Left forelimb (tissue), 1 donor: Measurements from ENCODE around the gene SH3BP5.

ENCODE experiments used
- DNase-seq: peaks from one replicate; pipeline ENCODE4 v3.0.0-alpha.2; 2018; ENCODE audit warnings: low spot score

The SH3BP5 gene

DNA sequence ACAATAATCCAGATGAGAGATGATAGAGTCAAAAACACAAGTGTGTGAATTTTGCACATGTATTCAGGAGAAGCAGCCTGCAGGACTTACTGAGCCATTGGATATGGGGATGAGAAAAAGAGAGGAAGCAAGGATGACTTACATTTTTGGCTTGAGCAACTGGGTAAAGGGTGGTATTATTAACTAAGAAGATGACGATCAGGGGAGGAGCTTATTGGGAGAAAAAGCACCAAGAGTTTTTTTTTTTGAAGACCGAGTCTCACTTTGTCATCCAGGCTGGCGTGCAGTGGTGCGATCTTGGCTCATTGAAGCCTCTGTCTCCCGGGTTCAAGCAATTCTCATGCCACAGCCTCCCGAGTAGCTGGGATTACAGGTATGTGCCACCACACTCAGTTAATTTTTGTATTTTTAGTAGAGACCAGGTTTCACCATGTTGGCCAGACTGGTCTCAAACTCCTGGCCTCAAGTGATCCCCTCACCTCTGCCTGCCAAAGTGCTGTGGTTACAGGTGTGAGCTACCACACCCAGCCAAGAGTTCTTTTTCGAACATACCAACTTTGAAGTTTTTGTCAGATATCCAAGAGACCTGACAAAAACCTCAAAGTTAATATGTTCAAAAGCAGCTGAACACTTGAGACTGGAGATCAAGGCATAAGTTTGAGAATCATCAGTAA is 14.8 kb upstream of the SH3BP5 start:
- DNase-seq: no peak

DNA sequence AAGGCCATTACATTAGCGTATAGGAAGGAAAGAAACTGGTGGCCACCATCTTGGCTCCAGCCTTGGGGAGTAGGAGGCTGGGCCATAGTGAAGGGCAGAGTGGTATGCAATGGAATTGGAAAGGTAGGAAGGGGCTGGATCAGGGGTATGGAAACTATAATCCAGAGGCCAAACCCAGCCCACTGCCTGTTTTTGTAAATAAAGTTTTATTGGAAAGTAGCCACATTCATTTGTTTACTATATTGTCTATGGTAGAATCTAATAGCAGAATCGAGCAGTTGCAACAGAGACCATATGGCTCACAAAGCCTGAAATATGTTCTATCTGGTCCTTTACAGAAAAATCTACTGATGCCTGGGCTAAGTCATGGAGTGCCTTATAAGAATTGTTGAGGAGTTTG is 14.1 kb upstream of the SH3BP5 start:
- no peak for DNase-seq

GRCh38 chr3:15345608-15346137 is 13.3 kb upstream of the SH3BP5 start:
- DNase-seq: no peak

GRCh38 chr3:15345066-15345607 is 12.8 kb upstream of the SH3BP5 start:
- no peak for DNase-seq

- no peak for DNase-seq
Measured at GRCh38 chr3:15342945-15343344, 10.6 kb upstream of the SH3BP5 start.

- DNase-seq: no peak
Measured at GRCh38 chr3:15342246-15342645, 9.9 kb upstream of the SH3BP5 start.

DNA sequence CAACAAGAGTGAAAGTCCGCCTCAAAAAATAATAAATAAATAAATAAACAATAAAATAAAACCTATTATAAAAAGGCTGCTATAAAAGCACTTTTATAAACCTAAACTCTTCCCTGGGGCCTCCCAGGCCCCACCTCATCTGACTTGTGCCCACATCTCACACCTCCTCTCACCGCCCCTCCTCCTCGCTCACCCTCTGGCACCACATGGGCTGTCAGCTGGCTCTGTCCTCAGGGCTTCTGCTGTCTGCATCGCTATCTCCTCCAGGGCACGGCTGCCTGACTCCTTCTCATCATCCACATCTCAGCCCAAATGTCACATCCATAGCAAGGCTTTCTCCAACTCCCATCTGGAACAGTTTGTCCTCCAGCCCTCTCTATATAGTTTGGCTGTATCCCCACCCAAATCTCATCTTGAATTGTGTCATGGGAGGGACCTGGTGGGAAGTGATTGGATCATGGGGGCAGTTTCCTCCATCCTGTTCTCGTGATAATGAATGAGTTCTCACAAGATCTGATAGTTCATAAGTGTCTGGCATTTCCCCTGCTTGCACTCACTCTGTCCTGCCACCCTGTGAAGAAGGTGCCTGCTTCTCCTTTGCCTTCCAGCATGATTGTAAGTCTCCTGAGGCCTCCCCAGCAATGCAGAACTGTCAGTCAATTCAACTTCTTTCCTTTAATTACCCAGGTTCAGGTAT is 8.8 kb upstream of the SH3BP5 start:
- no peak for DNase-seq

DNA sequence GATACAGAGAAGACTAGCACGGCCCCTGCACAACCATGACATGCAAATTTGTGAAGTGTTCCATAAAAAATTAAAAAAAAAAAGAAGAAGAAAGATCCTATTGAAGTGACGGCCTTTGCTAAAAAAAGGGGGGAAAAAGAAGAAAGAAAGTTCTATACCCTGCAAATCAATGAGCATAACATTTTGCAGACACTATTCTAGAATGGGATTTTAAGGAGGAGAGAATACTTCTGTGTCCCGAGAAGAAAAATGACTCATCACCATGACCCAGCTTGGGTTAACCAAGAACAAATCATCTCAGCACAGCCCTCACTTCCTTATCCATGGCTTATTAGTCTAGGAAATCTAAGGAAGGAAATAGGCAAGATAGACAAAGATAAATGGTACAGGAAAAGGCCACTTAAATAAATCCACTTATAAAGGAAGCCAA is 7.4 kb upstream of the SH3BP5 start:
- no peak for DNase-seq

- DNase-seq: no peak
Measured at GRCh38 chr3:15339001-15339400, 6.6 kb upstream of the SH3BP5 start.

DNA sequence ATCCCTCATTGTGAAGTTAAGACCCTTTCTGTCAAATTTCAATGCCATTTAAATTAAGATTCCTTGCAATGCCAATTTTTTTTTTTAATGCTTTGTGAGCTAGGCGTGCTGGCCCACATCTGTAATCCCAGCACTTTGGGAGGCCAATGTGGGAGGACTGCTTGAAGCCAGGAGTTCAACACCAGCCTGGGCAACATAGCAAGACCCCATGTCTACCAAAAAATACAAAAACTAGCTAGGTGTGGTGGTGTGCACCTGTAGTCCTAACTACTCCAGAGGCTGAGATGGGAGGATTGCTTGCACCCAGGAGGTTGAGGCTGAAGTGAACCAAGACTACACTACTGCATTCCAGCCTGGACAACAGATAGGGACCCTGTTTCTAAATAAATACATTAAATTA is 5.6 kb upstream of the SH3BP5 start:
- no peak for DNase-seq

DNA sequence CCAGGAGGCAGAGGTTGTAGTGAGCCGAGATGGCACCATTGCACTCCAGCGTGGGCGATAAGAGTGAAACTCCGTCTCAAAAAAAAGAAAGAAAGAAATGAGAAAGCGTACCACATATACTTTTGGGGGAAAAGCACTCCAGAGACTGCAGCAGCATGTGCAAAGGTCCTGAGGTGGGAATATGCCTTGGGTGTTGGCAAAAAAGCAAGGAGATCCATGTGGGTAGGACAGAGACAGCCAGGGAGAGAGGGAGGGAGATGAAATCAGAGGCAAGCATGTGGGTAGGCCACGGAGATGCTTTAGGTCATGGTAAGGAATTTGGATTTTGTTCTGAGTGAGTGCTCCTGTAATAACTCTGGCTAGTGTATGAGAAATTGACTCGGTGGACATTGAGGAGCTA is 3.7 kb upstream of the SH3BP5 start:
- no peak for DNase-seq

DNA sequence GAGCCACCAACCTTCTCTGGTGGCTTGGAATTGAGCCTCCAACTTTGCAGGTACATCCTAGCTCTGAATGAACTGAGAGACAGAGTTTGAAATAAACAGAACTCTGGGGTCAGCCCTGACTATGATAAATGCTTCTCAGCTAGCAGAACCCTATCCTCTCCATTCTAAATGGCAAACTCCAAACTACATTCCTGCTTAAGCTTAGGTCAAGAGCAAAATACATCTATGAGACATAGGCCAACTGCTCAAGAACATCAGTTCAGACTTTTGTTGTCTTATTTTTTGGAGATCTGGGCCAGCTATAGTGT is 1.5 kb upstream of the SH3BP5 start:
- no peak for DNase-seq

- no peak for DNase-seq
Measured at GRCh38 chr3:15333099-15333955, 941 bp upstream of the SH3BP5 start.

GRCh38 chr3:15331606-15332404 is 581 bp downstream of the SH3BP5 start:
- DNase-seq: no peak

GRCh38 chr3:15331072-15331605 is 1.2 kb downstream of the SH3BP5 start:
- DNase-seq: no peak

DNA sequence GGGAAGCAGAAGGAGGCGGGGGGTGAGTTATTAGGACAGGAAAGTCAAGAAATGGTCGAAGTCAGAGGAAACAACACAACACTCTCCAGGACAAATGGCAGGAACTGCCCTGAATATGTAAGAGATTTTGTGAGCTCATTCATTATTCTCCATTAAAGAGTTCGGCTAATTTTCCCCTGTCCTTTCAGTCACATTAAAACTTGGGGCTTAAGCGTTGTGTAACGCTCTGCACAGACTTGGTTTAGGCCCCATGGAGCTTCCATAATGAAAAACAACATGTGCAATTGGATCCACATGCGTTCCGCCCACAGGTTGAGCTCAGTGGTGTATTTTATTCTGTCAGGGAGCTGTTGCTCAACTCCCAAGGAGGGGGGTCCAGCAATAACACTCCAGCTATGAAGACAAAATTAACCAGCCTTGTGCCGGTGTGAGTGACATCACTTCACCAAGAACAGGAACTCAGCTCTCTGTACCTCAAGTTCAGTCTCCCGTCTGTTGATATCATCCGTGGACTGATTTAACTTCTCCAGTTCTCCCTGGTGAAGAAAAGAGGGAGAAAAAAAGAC is 2.3 kb downstream of the SH3BP5 start:
- no peak for DNase-seq

DNA sequence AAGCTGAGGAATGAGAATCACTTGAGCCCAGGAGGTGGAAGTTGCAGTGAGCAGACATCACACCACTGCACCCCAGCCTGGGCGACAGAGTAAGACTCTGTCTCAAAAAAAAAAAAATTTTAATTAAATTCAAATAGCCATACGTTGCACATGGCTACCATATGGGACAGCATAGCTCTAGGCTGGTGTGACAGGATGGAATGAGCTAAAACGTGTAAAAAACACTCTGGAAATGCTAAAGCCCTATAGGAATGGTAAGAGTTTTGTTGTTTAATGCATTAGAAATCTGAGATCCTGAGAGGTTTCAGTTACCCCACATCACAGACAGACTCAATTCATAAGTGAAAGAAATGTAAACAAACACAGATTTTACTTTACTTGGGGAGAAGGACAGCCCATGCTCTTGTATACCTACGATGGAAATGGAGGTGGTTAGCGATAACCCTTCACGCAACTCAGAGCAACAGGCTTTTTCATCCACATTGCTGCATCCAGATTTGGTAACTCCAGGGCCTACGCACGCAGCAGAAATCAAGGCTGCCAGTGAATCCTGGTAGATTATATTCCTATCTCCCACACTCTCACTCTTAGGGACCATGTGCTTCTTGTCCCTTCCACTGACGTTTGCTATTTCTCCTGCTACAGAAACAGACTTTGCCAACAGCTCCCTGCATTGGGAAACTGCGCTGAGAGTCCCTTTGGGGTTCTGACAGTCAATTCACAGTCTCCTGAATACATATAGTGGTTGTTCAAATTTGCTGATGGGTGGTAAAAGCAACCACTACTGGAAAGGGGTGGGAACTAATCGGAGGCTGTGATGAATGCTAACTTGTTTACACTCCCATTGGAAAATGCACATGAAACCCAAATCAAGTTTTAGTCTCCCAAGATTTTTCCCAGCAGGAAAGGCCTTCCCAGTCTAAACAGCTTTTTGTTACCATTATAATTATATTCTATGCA is 3.1 kb downstream of the SH3BP5 start:
- DNase-seq: no peak

- DNase-seq: no peak
Measured at GRCh38 chr3:15327941-15328340, 4.4 kb downstream of the SH3BP5 start.

DNA sequence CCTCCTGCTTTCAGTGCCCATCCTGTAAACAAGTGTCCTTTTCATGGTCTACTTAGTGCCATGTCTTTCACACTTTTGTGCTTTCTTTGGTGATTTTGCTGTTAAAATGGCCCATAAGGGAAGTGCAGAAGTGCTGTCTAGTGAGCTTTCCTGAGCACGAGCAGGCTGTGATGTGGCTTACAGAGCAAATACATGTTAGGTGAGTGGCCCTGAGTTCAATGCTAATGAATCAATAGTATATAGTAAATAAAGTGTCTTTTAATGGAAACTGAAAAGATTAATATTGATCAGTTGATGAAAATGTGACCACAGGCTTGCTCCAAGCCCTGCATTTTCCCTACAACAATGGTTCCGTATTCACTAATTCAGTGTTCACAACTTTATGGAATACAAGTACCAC is 5.7 kb downstream of the SH3BP5 start:
- DNase-seq: no peak

DNA sequence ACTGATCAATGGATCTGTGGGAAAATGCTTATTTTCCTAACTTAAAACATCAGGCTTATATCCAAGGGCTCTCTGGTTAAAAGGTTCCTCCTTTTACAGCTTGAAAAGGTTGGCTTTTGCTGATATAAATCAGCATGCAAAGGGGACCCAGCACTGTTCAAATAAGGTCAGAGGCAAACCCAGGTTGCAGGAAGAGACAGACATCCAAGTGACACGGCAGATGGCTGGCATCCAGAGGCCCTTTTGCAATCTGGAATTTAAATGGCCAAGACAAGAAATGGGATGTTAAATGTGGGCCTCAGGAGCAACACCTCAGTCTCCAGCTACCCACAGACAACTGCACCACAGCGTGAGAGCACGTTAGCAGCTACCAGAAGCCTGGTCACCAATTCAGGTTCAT is 6.3 kb downstream of the SH3BP5 start:
- DNase-seq: no peak
